Mucosa of descending colon (tissue), 3 donors: ENCODE data around the gene LRRFIP1. TPM values are rescaled to one million over a fixed set of nuclear protein-coding genes. Genes with fewer than 3 reads are reported as not detected.
A peak's percentile ranks its signal among the peaks of the same experiment; 100 is the strongest.

ENCODE experiments used
- ATAC-seq: fragments of 200-7000 bp; cut with Tn5 transposase; one replicate; pipeline ENCODE4 v1.9.1; 2020; ENCODE audit warnings: mild to moderate bottlenecking, moderate library complexity
- DNase-seq, 3 donors: peaks; one replicate each; pipeline ENCODE4 v3.0.0-alpha.2; 2020
- H3K36me3 ChIP-seq: fragments of 200-600 bp; one replicate; pipeline ENCODE4 v1.8.0; 2021; ENCODE audit warnings: low read depth, mild to moderate bottlenecking
- H3K4me1 ChIP-seq: fragments of 200-600 bp; one replicate; pipeline ENCODE4 v1.8.0; 2021; ENCODE audit warnings: low read depth, mild to moderate bottlenecking
- H3K4me3 ChIP-seq: fragments of 200-600 bp; one replicate; pipeline ENCODE4 v1.8.0; 2021; ENCODE audit warnings: mild to moderate bottlenecking
- H3K9me3 ChIP-seq: fragments of 200-600 bp; one replicate; pipeline ENCODE4 v1.8.0; 2021; ENCODE audit warnings: mild to moderate bottlenecking
- CTCF ChIP-seq: fragments of 200-600 bp; IDR thresholded peaks from one replicate; pipeline ENCODE4 v1.8.0; 2022; ENCODE audit warnings: antibody characterized with exemption, mild to moderate bottlenecking
- intact Hi-C, 2 donors: fragments of 100-400 bp; cut with DNase I in 1 of 2; cut with micrococcal nuclease in 1 of 2; formaldehyde crosslinking; loops; one replicate each; pipeline versions ENCODE4 v1.11.0 to v1.11.1; 2022; cut with DNase I, micrococcal nuclease
- total RNA-seq, 3 donors: library from RNA; stranded (reverse); fragmentation: NEBNext Ultra II Directional in 2 of 3; extraction: Animal tissue kit (Norgen Biotek cat#: 25700) in 2 of 3; gene quantifications; one replicate each; pipeline versions ENCODE4 v1.2.1 to v1.2.4, GENCODE V29; 2021 to 2023
- donor health status: DM: no; HTN: no; CAD: no; lungs with moderate emphysema.
- donor health status: DM: no; HTN: no; CAD: no.
- donor health status: DM: no; HTN: yes; CAD: no.

The LRRFIP1 gene
- total RNA-seq, 3 donors from 2014 or later: 114 to 157 (median 120) TPM

- DNase-seq (peak in 2 of 3 donors; percentile 72 to 79), ATAC-seq (no peak)
- TF ChIP-seq CTCF: no peak
- no peak overlapping the region for H3K4me3 ChIP-seq
- H3K9me3 ChIP-seq: no peaks in the 10 kb centered on the region
- intact Hi-C loops: no loop called here
- H3K4me1 ChIP-seq: peaks cover 48% of the 10 kb centered on the region
- H3K36me3 ChIP-seq: no peaks in the 10 kb centered on the region
These were observed 62.1 kb downstream of the LRRFIP1 start for GRCh38 chr2:237689336-237690131.

- H3K36me3 ChIP-seq: no peaks in the 10 kb centered on the region
- no peaks in the 10 kb centered on the region for H3K9me3 ChIP-seq
- peak overlapping the region; percentile 70 for H3K4me3 ChIP-seq
- ATAC-seq (peak; percentile 16), DNase-seq (peak; percentile 63 to 99 (median 79))
- intact Hi-C loops: no loop called here
- peaks cover 66% of the 10 kb centered on the region for H3K4me1 ChIP-seq
- TF ChIP-seq CTCF: no peak
These were observed 63.9 kb downstream of the LRRFIP1 start for GRCh38 chr2:237691029-237691907.

- Histone ChIP-seq H3K9me3 (no peaks in the 10 kb centered on the region), H3K4me1 (peaks cover 74% of the 10 kb centered on the region), H3K36me3 (no peaks in the 10 kb centered on the region), H3K4me3 (peak overlapping the region; percentile 83)
- peak; percentile 12 for TF ChIP-seq CTCF
- DNase-seq (peak; percentile 97 to 99 (median 99)), ATAC-seq (peak; percentile 83)
- intact Hi-C loops: no loop called here
These were observed 64.7 kb downstream of the LRRFIP1 start for GRCh38 chr2:237691908-237692600.

GRCh38 chr2:237692601-237693290 lies 65.4 kb downstream of the LRRFIP1 start:
- Histone ChIP-seq H3K4me3 (peak overlapping the region; percentile 83), H3K4me1 (peaks cover 76% of the 10 kb centered on the region), H3K36me3 (no peaks in the 10 kb centered on the region), H3K9me3 (no peaks in the 10 kb centered on the region)
- intact Hi-C loops: no loop called here
- DNase-seq (peak; percentile 64 to 77 (median 75)), ATAC-seq (peak; percentile 15)
- TF ChIP-seq CTCF: no peak
